HEK293T (cell line): Measurements from ENCODE around the gene SMIM7.

Experiments used
- ARNT ChIP-seq: fragments of 450-650 bp; IDR thresholded peaks from 2 replicates; pipeline ENCODE4 v1.6.1; 2017; ENCODE audit warnings: mild to moderate bottlenecking
- BHLHE40 ChIP-seq: fragments of 450-650 bp; IDR thresholded peaks from 2 replicates; pipeline ENCODE4 v1.6.1; 2016; ENCODE audit warnings: mild to moderate bottlenecking, moderate library complexity, borderline replicate concordance
- CTBP1 ChIP-seq: fragments of 450-650 bp; IDR thresholded peaks from 2 replicates; pipeline ENCODE4 v1.6.1; 2016; ENCODE audit warnings: borderline replicate concordance
- FOXA1 ChIP-seq: fragments of 450-650 bp; IDR thresholded peaks from 2 replicates; pipeline ENCODE4 v1.6.1; 2016; ENCODE audit warnings: mild to moderate bottlenecking
- FOXM1 ChIP-seq: fragments of 450-650 bp; IDR thresholded peaks from 2 replicates; pipeline ENCODE4 v1.6.1; 2017; ENCODE audit warnings: mild to moderate bottlenecking, borderline replicate concordance
- HDGF ChIP-seq: fragments of 450-650 bp; IDR thresholded peaks from 2 replicates; pipeline ENCODE4 v1.6.1; 2017; ENCODE audit warnings: antibody characterized with exemption, borderline replicate concordance
- L3MBTL2 ChIP-seq: fragments of 450-650 bp; conservative IDR thresholded peaks from 2 replicates; pipeline ENCODE4 v1.6.1; 2016; ENCODE audit warnings: mild to moderate bottlenecking
- SP1 ChIP-seq: fragments of 450-650 bp; IDR thresholded peaks from 2 replicates; pipeline ENCODE4 v1.6.1; 2017
- SUZ12 ChIP-seq: fragments of 450-650 bp; IDR thresholded peaks from 2 replicates; pipeline ENCODE4 v1.6.1; 2016; ENCODE audit warnings: mild to moderate bottlenecking

DNA sequence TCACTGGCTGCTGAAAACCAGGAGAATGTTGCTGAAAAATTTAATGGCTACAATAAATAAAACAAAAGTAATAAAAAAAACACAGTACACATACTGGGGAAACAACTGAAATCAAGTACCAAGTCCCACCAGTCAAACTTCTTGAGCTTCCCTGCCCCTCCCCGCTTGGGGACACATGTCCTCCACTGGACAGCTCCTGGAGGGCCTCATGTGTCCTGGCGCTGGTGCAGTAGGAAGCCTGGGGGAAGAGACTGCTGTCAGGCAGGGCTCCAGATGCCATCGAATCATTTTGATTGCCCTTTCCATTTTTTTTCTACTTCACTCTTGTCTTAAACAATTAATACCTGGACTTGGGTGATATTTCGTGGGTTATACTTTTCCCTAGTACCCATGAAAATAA, 61.1 kb downstream of the SMIM7 start:
- no peak for TF ChIP-seq FOXM1
- no peak for TF ChIP-seq BHLHE40
- TF ChIP-seq SP1 = no peak
- no peak for TF ChIP-seq CTBP1
- no peak for TF ChIP-seq FOXA1
- no peak for TF ChIP-seq L3MBTL2
- no peak for TF ChIP-seq SUZ12
- no peak for TF ChIP-seq ARNT
- no peak for TF ChIP-seq HDGF
